HG03064 (cell line): ENCODE measurements around the gene CGB7.
"Not testable (repeated sequence)": the region's sequence is repeated elsewhere in the genome, so short reads cannot be mapped to it uniquely, and the experiment has no call there.

ENCODE experiments used
- ATAC-seq: cut with Tn5 transposase; IDR thresholded peaks from one replicate; pipeline ENCODE4 v1.9.1; 2021; ENCODE audit warnings: low read depth; ENCODE audit not compliant: unreplicated experiment

The CGB7 gene

GRCh38 chr19:49043548-49043947 is 14.0 kb downstream of the CGB7 start, which contains the start of gene CGB5:
CGB5 (plus strand) TSS chr19:49043848; CDS start chr19:49044210, 362 bp downstream.
- not testable (repeated sequence) for ATAC-seq

GRCh38 chr19:49042666-49043065 is 14.9 kb downstream of the CGB7 start:
- ATAC-seq, result not testable (repeated sequence)

GRCh38 chr19:49042177-49042576 is 15.4 kb downstream of the CGB7 start:
- no peak for ATAC-seq

- not testable (repeated sequence) for ATAC-seq
Measured at GRCh38 chr19:49039736-49040135, 17.8 kb downstream of the CGB7 start.

GRCh38 chr19:49038557-49039276 is 18.8 kb downstream of the CGB7 start:
- not testable (repeated sequence) for ATAC-seq

DNA sequence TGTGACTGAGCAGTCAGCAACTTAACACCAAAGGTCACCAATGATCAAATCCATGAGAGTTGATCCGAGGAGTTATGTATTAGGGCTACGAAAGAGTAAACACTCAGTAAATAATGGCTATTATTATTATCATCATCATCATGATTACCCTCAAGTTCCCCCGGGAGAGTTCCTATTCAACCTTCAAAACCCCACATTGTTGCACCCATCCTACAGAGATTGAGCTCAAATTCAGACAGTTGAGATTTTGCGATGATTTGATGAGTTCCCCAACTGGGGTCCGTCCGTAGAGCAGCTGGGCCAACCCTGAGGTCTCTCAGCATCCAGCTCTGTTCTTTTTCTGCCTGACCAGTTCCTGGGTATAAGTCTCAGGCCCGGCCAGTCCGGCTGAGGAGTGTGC is 19.4 kb downstream of the CGB7 start:
- ATAC-seq, result not testable (repeated sequence)

DNA sequence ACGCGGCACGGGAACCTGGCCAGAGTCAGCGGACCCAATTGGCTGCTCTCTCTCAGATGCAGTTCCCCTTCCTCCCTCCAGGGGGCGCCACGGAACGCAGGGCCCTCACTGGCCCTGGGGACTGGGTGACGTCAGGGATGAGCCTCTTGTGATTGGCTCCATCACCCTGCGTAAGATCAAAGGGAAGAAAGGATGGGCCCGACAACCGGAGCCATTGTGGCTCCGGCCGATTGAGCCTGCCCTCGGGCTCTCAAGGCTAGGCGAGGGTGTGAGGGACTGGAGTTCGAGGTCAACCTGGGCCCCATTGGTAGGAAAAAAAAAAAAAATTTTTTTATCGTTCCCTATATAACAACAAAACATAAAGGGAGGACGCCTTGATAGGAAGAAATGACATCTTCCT is 20.7 kb downstream of the CGB7 start, which contains the start of gene CGB1:
Gene CGB1, minus strand, starts transcription at position 81 of the 400 bp plus-strand sequence. CDS start 184 bp downstream, outside the sequence.
- not testable (repeated sequence) for ATAC-seq

- ATAC-seq, result not testable (repeated sequence)
Measured at GRCh38 chr19:49031642-49032301, 25.8 kb downstream of the CGB7 start, which contains the start of gene CGB2. CGB2 (plus strand) TSS chr19:49031890; CDS start chr19:49032096, 206 bp downstream.

DNA sequence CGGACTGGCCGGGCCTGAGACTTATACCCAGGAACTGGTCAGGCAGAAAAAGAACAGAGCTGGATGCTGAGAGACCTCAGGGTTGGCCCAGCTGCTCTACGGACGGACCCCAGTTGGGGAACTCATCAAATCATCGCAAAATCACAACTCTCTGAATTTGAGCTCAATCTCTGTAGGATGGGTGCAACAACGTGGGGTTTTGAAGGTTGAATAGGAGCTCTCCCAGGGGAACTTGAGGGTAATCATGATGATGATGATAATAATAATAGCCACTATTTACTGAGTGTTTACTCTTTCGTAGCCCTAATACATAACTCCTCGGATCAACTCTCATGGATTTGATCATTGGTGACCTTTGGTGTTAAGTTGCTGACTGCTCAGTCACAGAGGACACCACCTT is 27.2 kb downstream of the CGB7 start:
- not testable (repeated sequence) for ATAC-seq

GRCh38 chr19:49029749-49030148 is 27.8 kb downstream of the CGB7 start:
- not testable (repeated sequence) for ATAC-seq

- not testable (repeated sequence) for ATAC-seq
Measured at GRCh38 chr19:49028686-49029085, 28.9 kb downstream of the CGB7 start.

DNA sequence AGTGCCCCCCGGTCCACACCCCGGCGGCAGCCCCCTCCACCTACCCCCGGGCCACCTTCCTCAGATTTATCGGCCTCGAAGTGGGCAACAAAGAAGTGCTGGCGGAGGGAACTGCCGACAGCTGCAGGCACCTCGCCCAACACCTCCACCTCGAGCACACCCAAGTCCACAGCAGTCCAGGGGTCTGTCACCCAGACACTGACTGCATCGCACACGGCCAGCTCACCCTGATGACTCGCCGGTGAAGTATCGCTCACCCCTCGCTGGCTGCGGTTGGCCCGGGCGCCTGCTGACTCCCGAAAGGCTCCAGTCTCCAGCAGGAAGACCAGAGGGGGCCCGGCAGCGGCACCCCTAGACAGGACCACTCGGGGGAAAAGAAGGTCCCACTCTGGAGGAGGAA is 31.9 kb downstream of the CGB7 start:
- ATAC-seq, result not testable (repeated sequence)

GRCh38 chr19:49025088-49025487 is 32.5 kb downstream of the CGB7 start:
- not testable (repeated sequence) for ATAC-seq

- ATAC-seq, result not testable (repeated sequence)
Measured at GRCh38 chr19:49024233-49024632, 33.3 kb downstream of the CGB7 start, which contains the start of gene CGB3. CGB3 (minus strand) TSS chr19:49024333; CDS start chr19:49023971, 362 bp downstream.

DNA sequence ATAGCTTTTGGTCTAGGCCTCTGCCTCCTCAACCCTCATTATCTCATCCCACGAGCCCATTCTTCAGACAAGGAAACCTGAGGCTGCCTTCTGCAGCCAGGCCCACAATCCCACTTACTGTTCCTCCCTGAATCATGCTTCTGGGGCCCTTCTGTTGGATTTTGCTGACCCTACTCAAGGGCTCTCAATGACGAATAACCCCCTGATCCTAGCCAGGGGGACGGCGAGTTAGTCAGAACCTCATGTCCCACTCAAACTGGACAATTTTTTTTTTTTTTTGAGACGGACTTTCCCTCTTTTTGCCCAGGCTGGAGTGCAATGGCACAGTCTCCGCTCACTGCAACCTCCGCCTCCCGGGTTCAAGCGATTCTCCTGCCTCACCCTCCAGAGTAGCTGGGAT is 35.4 kb downstream of the CGB7 start:
- ATAC-seq, result no peak

DNA sequence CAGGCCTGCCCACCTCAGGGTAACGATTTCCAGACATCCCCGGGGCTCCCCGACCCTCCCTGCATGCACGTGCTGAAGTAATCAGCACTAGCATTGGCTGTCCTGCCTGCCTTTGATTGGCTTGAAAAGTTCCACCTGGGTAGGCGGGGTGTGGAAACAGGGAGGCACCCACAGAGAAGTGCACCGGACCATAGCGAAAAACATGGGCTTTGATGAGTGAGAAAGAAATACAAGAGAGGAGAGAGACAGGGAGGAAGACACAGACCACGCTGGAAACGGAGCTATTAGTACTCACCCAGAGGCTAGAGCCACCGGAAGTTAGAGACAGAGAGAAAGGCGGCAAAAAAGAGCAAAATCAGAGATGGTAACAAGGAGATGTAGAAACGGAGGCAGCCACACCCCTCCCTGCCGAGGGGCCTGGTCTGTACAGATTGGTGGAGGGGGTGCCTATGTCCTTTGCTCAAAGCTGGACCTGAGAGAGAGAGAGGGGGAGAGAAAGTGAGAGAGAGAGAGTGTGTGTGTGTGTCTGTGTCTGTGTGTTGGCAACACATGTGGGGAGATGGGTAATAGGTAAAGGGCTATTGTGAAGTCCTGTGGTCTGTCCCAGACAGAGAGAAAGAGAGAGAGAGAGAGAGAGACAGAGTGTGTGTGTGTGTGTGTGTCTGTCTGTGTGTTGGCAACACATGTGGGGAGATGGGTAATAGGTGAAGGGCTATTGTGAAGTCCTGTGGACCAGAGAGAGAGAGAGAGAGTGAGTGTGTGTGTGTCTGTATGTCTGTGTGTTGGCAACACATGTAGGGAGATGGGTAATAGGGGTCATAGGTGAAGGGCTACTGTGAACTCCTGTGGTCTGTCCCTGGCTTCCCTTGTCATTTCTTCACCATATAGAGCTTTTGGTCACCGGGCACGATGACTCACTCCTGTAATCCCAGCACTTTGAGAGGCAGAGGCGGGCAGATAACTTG is 36.3 kb downstream of the CGB7 start:
- no peak for ATAC-seq

- ATAC-seq, result no peak
Measured at GRCh38 chr19:49020342-49020741, 37.2 kb downstream of the CGB7 start.

GRCh38 chr19:49019242-49019932 is 38.2 kb downstream of the CGB7 start:
- ATAC-seq, result no peak

DNA sequence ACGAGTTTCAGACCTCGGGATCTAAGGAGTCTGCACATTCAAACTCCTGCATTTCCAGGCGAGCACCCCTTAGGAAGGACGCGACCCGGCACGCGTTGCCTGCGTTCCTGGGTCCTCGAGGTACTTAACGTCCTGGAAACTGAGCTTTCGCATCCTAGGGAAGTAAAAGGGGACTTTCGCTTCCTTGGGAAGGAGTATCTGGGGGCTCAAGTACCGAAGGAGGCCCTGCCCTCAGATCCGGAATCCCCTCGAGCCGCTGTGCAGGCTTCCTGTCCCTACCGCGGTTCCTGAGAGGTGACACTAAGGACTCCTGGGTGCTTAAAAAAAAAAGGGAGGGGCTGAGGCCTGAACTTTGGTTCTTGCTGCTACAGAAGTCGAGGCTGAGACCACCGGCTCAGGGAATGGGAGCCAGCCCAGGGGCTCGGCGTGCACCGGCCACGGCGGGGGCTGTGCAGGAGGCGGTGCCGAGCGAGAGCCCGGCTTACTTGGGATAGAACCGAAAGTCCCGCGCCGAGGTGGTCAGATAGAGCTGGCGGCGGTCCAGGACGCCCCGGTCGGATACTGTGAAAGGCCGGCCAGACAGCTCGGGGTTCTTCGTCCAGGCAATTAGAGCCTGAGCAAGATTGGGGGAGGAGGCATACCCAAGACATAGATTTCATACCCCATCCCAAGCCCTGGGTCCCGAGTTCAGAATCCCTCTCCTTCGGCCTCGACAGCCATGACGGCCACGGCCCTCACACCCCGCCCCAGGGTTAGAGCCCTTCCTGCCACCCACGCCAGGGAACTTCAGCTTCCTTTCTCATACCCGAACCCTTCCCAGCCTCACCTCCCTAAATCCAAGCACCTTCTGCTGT is 38.9 kb downstream of the CGB7 start:
- ATAC-seq, result not testable (repeated sequence)
